MCF 10A (cell line): ENCODE measurements around the gene MGAT4B. TPM values are rescaled to one million over a fixed set of nuclear protein-coding genes. Genes with fewer than 3 reads are reported as not detected.
"Not testable (repeated sequence)": the region's sequence is repeated elsewhere in the genome, so short reads cannot be mapped to it uniquely, and the experiment has no call there.

Experiments used
- BruUV-seq: library from RNA; stranded (reverse); fragments of 400-500 nt; replicated peaks from 2 replicates; lab custom pipeline; 2021; lab: Mats Ljungman, UMichigan
- CTCF ChIA-PET: fragments of 300-600 bp; sonication (Branson Sonifier 250); formaldehyde crosslinking; extraction: SDS; loops from one replicate; lab custom pipeline; 2021; ENCODE audit warnings: antibody characterized with exemption, inconsistent platforms; lab: Yijun Ruan, JAX
- POLR2A ChIA-PET: fragments of 300-600, 350-650 bp; sonication (Branson Sonifier 250); formaldehyde crosslinking; extraction: SDS; loops from one replicate; lab custom pipeline; 2020; ENCODE audit warnings: antibody characterized with exemption, inconsistent platforms; lab: Yijun Ruan, JAX
- DNase-seq: peaks from one replicate; pipeline ENCODE4 v3.0.0-alpha.2; 2018; ENCODE audit not compliant: unreplicated experiment
- H3K27ac Mint-ChIP-seq: one replicate; pipeline ENCODE4 v1.8.0; 2022; ENCODE audit warnings: mild to moderate bottlenecking, low read depth, mixed read lengths; ENCODE audit not compliant: unreplicated experiment
- H3K27me3 Mint-ChIP-seq: one replicate; pipeline ENCODE4 v1.8.0; 2022; ENCODE audit warnings: mixed read lengths; ENCODE audit not compliant: insufficient read depth, unreplicated experiment
- H3K36me3 Mint-ChIP-seq: one replicate; pipeline ENCODE4 v1.8.0; 2022; ENCODE audit warnings: mild to moderate bottlenecking, moderate library complexity, mixed read lengths; ENCODE audit not compliant: insufficient read depth, unreplicated experiment
- H3K4me1 Mint-ChIP-seq: one replicate; pipeline ENCODE4 v1.8.0; 2022; ENCODE audit warnings: mixed read lengths; ENCODE audit not compliant: insufficient read depth, unreplicated experiment
- H3K4me3 Mint-ChIP-seq: one replicate; pipeline ENCODE4 v1.8.0; 2022; ENCODE audit warnings: mild to moderate bottlenecking, moderate library complexity, mixed read lengths; ENCODE audit not compliant: unreplicated experiment
- H3K9me3 Mint-ChIP-seq: one replicate; pipeline ENCODE4 v1.8.0; 2022; ENCODE audit warnings: mixed read lengths; ENCODE audit not compliant: unreplicated experiment
- intact Hi-C: fragments of 100-400 bp; cut with micrococcal nuclease; formaldehyde crosslinking; loops from 2 replicates; pipeline ENCODE4 v1.14.1; 2022
- total RNA-seq: library from RNA; stranded (reverse); gene quantifications from 2 replicates; pipeline ENCODE4 v1.2.3, GENCODE V29; 2022
- TF ChIP-seq, protein P1 (sequence below): fragments of 200-600 bp; IDR thresholded peaks from one replicate; pipeline ENCODE4 v1.8.0; 2022; ENCODE audit warnings: antibody characterized with exemption, mild to moderate bottlenecking; ENCODE audit not compliant: unreplicated experiment

Gene MGAT4B
- total RNA-seq, 1 experiment from 2014 or later: 153 TPM

DNA sequence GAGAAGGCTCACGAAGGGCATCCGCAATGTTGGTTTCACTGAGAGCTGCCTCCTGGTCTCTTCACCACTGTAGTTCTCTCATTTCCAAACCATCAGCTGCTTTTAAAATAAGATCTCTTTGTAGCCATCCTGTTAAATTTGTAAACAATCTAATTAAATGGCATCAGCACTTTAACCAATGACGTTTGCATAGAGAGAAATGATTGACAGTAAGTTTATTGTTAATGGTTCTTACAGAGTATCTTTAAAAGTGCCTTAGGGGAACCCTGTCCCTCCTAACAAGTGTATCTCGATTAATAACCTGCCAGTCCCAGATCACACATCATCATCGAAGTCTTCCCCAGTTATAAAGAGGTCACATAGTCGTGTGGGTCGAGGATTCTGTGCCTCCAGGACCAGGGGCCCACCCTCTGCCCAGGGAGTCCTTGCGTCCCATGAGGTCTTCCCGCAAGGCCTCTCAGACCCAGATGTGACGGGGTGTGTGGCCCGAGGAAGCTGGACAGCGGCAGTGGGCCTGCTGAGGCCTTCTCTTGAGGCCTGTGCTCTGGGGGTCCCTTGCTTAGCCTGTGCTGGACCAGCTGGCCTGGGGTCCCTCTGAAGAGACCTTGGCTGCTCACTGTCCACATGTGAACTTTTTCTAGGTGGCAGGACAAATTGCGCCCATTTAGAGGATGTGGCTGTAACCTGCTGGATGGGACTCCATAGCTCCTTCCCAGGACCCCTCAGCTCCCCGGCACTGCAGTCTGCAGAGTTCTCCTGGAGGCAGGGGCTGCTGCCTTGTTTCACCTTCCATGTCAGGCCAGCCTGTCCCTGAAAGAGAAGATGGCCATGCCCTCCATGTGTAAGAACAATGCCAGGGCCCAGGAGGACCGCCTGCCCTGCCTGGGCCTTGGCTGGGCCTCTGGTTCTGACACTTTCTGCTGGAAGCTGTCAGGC, 30.7 kb upstream of the MGAT4B start:
- H3K36me3 Mint-ChIP-seq: peaks cover 96% of the 10 kb centered on the region
- H3K27ac Mint-ChIP-seq: peak overlapping the region; percentile 63
- H3K4me3 Mint-ChIP-seq: no peak overlapping the region
- CTCF ChIA-PET: interaction anchor here (0.6 kb wide), 1 partner anchor 74 kb away, joined by 3 read pairs; no protein-coding TSS in a partner anchor
- intact Hi-C loops: no loop called here
- POLR2A ChIA-PET: interaction anchor here (0.6 to 2.4 kb wide), 9 partner anchors 9 to 216 kb away, joined by 3 to 12 read pairs (median 4); partner anchors contain the start of genes HNRNPH1 and SQSTM1
- H3K27me3 Mint-ChIP-seq: no peaks in the 10 kb centered on the region
- TF ChIP-seq, protein P1, sequence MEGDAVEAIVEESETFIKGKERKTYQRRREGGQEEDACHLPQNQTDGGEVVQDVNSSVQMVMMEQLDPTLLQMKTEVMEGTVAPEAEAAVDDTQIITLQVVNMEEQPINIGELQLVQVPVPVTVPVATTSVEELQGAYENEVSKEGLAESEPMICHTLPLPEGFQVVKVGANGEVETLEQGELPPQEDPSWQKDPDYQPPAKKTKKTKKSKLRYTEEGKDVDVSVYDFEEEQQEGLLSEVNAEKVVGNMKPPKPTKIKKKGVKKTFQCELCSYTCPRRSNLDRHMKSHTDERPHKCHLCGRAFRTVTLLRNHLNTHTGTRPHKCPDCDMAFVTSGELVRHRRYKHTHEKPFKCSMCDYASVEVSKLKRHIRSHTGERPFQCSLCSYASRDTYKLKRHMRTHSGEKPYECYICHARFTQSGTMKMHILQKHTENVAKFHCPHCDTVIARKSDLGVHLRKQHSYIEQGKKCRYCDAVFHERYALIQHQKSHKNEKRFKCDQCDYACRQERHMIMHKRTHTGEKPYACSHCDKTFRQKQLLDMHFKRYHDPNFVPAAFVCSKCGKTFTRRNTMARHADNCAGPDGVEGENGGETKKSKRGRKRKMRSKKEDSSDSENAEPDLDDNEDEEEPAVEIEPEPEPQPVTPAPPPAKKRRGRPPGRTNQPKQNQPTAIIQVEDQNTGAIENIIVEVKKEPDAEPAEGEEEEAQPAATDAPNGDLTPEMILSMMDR: no peak
- no peaks in the 10 kb centered on the region for H3K4me1 Mint-ChIP-seq
- BruUV-seq: no TSS peak
- DNase-seq: no peak
- H3K9me3 Mint-ChIP-seq: no peaks in the 10 kb centered on the region

DNA sequence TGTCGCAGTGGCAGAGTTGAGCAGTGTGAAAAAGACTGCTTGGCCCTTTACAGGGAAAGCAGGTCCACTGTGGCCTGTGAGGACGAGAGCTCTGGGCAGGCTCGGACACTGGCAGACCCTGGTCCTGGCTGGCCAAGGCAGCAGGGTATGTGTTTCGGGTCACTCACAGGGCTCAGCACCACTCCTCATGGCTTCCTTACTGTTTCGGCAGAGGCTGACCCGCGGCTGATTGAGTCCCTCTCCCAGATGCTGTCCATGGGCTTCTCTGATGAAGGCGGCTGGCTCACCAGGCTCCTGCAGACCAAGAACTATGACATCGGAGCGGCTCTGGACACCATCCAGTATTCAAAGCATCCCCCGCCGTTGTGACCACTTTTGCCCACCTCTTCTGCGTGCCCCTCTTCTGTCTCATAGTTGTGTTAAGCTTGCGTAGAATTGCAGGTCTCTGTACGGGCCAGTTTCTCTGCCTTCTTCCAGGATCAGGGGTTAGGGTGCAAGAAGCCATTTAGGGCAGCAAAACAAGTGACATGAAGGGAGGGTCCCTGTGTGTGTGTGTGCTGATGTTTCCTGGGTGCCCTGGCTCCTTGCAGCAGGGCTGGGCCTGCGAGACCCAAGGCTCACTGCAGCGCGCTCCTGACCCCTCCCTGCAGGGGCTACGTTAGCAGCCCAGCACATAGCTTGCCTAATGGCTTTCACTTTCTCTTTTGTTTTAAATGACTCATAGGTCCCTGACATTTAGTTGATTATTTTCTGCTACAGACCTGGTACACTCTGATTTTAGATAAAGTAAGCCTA, 29.8 kb upstream of the MGAT4B start:
- DNase-seq: no peak
- Mint-ChIP-seq H3K36me3 (peaks cover 99% of the 10 kb centered on the region), H3K4me3 (no peak overlapping the region), H3K27ac (peak overlapping the region; percentile 63), H3K4me1 (no peaks in the 10 kb centered on the region), H3K27me3 (no peaks in the 10 kb centered on the region), H3K9me3 (no peaks in the 10 kb centered on the region)
- CTCF ChIA-PET: no interaction called here
- TSS peak; percentile 84 for BruUV-seq
- TF ChIP-seq, protein P1: no peak
- intact Hi-C loops: no loop called here
- POLR2A ChIA-PET: interaction anchor here (0.6 to 2.4 kb wide), 7 partner anchors 8 to 93 kb away, joined by 3 to 12 read pairs (median 4); partner anchors contain the start of gene SQSTM1

DNA sequence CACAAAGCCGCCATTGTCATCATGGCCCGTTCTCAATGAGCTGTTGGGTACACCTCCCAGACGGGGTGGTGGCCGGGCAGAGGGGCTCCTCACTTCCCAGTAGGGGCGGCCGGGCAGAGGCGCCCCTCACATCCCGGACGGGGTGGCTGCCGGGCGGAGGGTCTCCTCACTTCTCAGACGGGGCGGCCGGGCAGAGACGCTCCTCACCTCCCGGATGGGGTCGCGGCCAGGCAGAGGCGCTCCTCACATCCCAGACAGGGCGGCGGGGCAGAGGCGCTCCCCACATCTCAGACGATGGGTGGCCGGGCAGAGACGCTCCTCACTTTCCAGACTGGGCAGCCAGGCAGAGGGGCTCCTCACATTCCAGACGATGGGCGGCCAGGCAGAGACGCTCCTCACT, 28.2 kb upstream of the MGAT4B start:
- H3K36me3 Mint-ChIP-seq: peaks cover 99% of the 10 kb centered on the region
- H3K9me3 Mint-ChIP-seq, H3K4me3 Mint-ChIP-seq, H3K27me3 Mint-ChIP-seq, H3K4me1 Mint-ChIP-seq, intact Hi-C loops, BruUV-seq, H3K27ac Mint-ChIP-seq, DNase-seq, CTCF ChIA-PET: not testable (repeated sequence)
- POLR2A ChIA-PET: interaction anchor here (0.7 kb wide), 1 partner anchor 225 kb away, joined by 3 read pairs; no protein-coding TSS in a partner anchor

DNA sequence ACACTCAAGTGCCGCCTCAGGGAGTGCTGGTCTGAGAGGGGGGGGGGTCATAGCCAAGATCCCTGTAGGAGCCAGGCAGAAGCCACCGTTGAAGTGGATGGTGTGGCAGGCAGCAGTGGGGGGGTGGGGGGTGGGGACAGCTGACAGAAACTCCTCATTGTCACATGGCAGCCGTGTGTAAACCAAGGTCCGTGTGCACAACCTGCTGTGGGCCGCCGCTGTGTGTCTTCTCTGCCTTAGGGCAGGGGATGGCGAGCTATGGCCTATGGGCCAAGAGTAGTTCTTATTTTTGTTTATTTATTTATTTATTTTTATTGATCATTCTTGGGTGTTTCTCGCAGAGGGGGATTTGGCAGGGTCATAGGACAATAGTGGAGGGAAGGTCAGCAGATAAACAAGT, 27.5 kb upstream of the MGAT4B start:
- POLR2A ChIA-PET: interaction anchor here (1.4 kb wide), 1 partner anchor 14 kb away, joined by 5 read pairs; the partner anchor contains the start of gene SQSTM1
- Mint-ChIP-seq H3K9me3 (no peaks in the 10 kb centered on the region), H3K27ac (no peak overlapping the region), H3K4me3 (no peak overlapping the region), H3K36me3 (peaks cover 99% of the 10 kb centered on the region), H3K27me3 (no peaks in the 10 kb centered on the region), H3K4me1 (peaks cover 4% of the 10 kb centered on the region)
- TF ChIP-seq, protein P1: no peak
- intact Hi-C loops: no loop called here
- CTCF ChIA-PET: interaction anchor here (0.6 kb wide), 1 partner anchor 29 kb away, joined by 3 read pairs; no protein-coding TSS in a partner anchor
- no TSS peak for BruUV-seq
- DNase-seq: no peak
